IMR-90 (cell line): ENCODE measurements around the gene GSG1L. TPM values are rescaled to one million over a fixed set of nuclear protein-coding genes. Genes with fewer than 3 reads are reported as not detected.

Experiments
- ATAC-seq: fragments of 200-7000 bp; cut with Tn5 transposase; 2 replicates; pipeline ENCODE4 v1.9.1; 2020; ENCODE audit warnings: low read depth, mild to moderate bottlenecking, moderate library complexity
- BruUV-seq: library from RNA; stranded (reverse); fragments of 400-500 nt; replicated peaks from 2 replicates; lab custom pipeline; 2021; lab: Mats Ljungman, UMichigan
- CTCF ChIA-PET: fragments of 300-600 bp; formaldehyde crosslinking; extraction: SDS; loops from one replicate; lab custom pipeline; 2021; ENCODE audit warnings: antibody characterized with exemption; lab: Yijun Ruan, JAX
- POLR2A ChIA-PET: fragments of 300-600 bp; sonication (Branson Sonifier 250); formaldehyde crosslinking; loops from one replicate; lab custom pipeline; 2022; ENCODE audit warnings: antibody characterized with exemption; ENCODE audit not compliant: unreplicated experiment; lab: Charles Lee
- DNase-seq: peaks from one replicate; pipeline ENCODE4 v3.0.0; 2013
- H2AFZ ChIP-seq: replicated peaks from 2 replicates; pipeline ENCODE3; 2013; ENCODE audit warnings: low read length, mild to moderate bottlenecking; ENCODE audit not compliant: poor library complexity
- H2AK5ac ChIP-seq: 2 replicates; pipeline ENCODE4 v1.6.1; 2013; ENCODE audit warnings: low read depth, low read length, inconsistent platforms
- H2AK9ac ChIP-seq: replicated peaks from 2 replicates; pipeline ENCODE3; 2013; ENCODE audit warnings: mild to moderate bottlenecking, low read depth, low read length, moderate library complexity; ENCODE audit not compliant: poor library complexity
- H2BK120ac ChIP-seq: 2 replicates; pipeline ENCODE4 v1.6.1; 2013; ENCODE audit warnings: low read depth, low read length, inconsistent platforms
- H2BK15ac ChIP-seq: 3 replicates; pipeline ENCODE4 v1.6.1; 2013; ENCODE audit warnings: low read depth, low read length, inconsistent platforms
- H2BK20ac ChIP-seq: 2 replicates; pipeline ENCODE4 v1.6.1; 2013; ENCODE audit warnings: low read depth, mild to moderate bottlenecking, inconsistent platforms, low read length, moderate library complexity
- H2BK5ac ChIP-seq: 2 replicates; pipeline ENCODE4 v1.6.1; 2013; ENCODE audit warnings: mild to moderate bottlenecking, low read depth, low read length, inconsistent platforms; ENCODE audit not compliant: poor library complexity, severe bottlenecking
- H3K14ac ChIP-seq: replicated peaks from 2 replicates; pipeline ENCODE4 v1.6.1; 2013; ENCODE audit warnings: low read depth, low read length, inconsistent platforms
- H3K18ac ChIP-seq: 2 replicates; pipeline ENCODE4 v1.6.1; 2013; ENCODE audit warnings: low read depth, low read length, control low read depth
- H3K23ac ChIP-seq: 2 replicates; pipeline ENCODE4 v1.6.1; 2013; ENCODE audit warnings: low read depth, low read length, inconsistent platforms
- H3K27ac ChIP-seq: 2 replicates; pipeline ENCODE4 v1.5.1; 2013; ENCODE audit warnings: mild to moderate bottlenecking, control low read depth, low read length; ENCODE audit not compliant: insufficient read depth
- H3K27me3 ChIP-seq: 2 replicates; pipeline ENCODE4 v1.6.1; 2013; ENCODE audit warnings: low read length; ENCODE audit not compliant: control insufficient read depth, insufficient read depth
- H3K36me3 ChIP-seq: 2 replicates; pipeline ENCODE4 v1.6.1; 2013; ENCODE audit warnings: low read length, mixed read lengths; ENCODE audit not compliant: control insufficient read depth, insufficient read depth
- H3K4ac ChIP-seq: 2 replicates; pipeline ENCODE4 v1.6.1; 2013; ENCODE audit warnings: low read depth, low read length, inconsistent platforms
- H3K4me1 ChIP-seq: 2 replicates; pipeline ENCODE4 v1.6.1; 2013; ENCODE audit warnings: low read length, mixed read lengths; ENCODE audit not compliant: control insufficient read depth, insufficient read depth
- H3K4me2 ChIP-seq: 2 replicates; pipeline ENCODE4 v1.6.1; 2013; ENCODE audit warnings: low read depth, mild to moderate bottlenecking, control low read depth, low read length, moderate library complexity
- H3K4me3 ChIP-seq: 2 replicates; pipeline ENCODE4 v1.5.1; 2013; ENCODE audit warnings: low read depth, mild to moderate bottlenecking, control low read depth, low read length, moderate library complexity; ENCODE audit not compliant: insufficient read depth
- H3K56ac ChIP-seq: 2 replicates; pipeline ENCODE4 v1.6.1; 2013; ENCODE audit warnings: low read length, inconsistent platforms; ENCODE audit not compliant: insufficient read depth; ENCODE audit errors: extremely low read depth
- H3K79me1 ChIP-seq, 2 experiments: 2 replicates each; pipeline ENCODE4 v1.6.1; 2013; ENCODE audit warnings: low read length in 2 of 2, inconsistent platforms in 1 of 2, low read depth in 1 of 2
- H3K9ac ChIP-seq: 2 replicates; pipeline ENCODE4 v1.6.1; 2013; ENCODE audit warnings: low read depth, low read length, control low read depth
- H3K9me1 ChIP-seq: 2 replicates; pipeline ENCODE4 v1.6.1; 2013; ENCODE audit warnings: low read length, inconsistent platforms; ENCODE audit not compliant: insufficient read depth
- H3K9me3 ChIP-seq: 2 replicates; pipeline ENCODE4 v1.6.1; 2013; ENCODE audit warnings: low read length; ENCODE audit not compliant: control insufficient read depth, insufficient read depth
- H4K20me1 ChIP-seq: 2 replicates; pipeline ENCODE4 v1.6.1; 2013; ENCODE audit warnings: low read length, inconsistent platforms; ENCODE audit not compliant: insufficient read depth
- H4K5ac ChIP-seq: 2 replicates; pipeline ENCODE4 v1.6.1; 2013; ENCODE audit warnings: mild to moderate bottlenecking, low read depth, low read length, control low read depth
- H4K8ac ChIP-seq, 2 experiments: 2 replicates each; pipeline ENCODE4 v1.6.1; 2013; ENCODE audit warnings: low read depth in 2 of 2, low read length in 2 of 2, control low read depth in 1 of 2, inconsistent platforms in 1 of 2
- H4K91ac ChIP-seq: 2 replicates; pipeline ENCODE4 v1.6.1; 2013; ENCODE audit warnings: low read depth, low read length, inconsistent platforms; ENCODE audit not compliant: insufficient read depth
- BHLHE40 ChIP-seq: fragments of 150-350 bp; IDR thresholded peaks from 2 replicates; pipeline ENCODE4 v1.6.1; 2016; ENCODE audit warnings: mild to moderate bottlenecking, low read depth, low read length
- CEBPB ChIP-seq: IDR thresholded peaks from 2 replicates; pipeline ENCODE4 v1.6.1; 2012; ENCODE audit warnings: low read depth, low read length, improper control_type of control experiment
- CHD1 ChIP-seq: IDR thresholded peaks from 2 replicates; pipeline ENCODE4 v1.6.1; 2012; ENCODE audit warnings: low read depth, low read length, improper control_type of control experiment
- ELK1 ChIP-seq: fragments of 150-350 bp; IDR thresholded peaks from 2 replicates; pipeline ENCODE4 v1.6.1; 2016; ENCODE audit warnings: low read depth, mild to moderate bottlenecking, low read length, moderate library complexity, borderline replicate concordance
- FOS ChIP-seq: fragments of 150-350 bp; IDR thresholded peaks from 2 replicates; pipeline ENCODE4 v1.6.1; 2016; ENCODE audit warnings: low read depth, low read length
- MAFK ChIP-seq: IDR thresholded peaks from 2 replicates; pipeline ENCODE4 v1.6.1; 2012; ENCODE audit warnings: low read depth, low read length, improper control_type of control experiment
- MAZ ChIP-seq: IDR thresholded peaks from 2 replicates; pipeline ENCODE4 v1.6.1; 2012; ENCODE audit warnings: low read depth, mild to moderate bottlenecking, low read length, improper control_type of control experiment, moderate library complexity, borderline replicate concordance
- MXI1 ChIP-seq: IDR thresholded peaks from 2 replicates; pipeline ENCODE4 v1.6.1; 2012; ENCODE audit warnings: low read depth, mild to moderate bottlenecking, low read length, moderate library complexity, borderline replicate concordance
- NFE2L2 ChIP-seq: fragments of 150-350 bp; IDR thresholded peaks from 2 replicates; pipeline ENCODE4 v1.6.1; 2016; ENCODE audit warnings: low read depth, mild to moderate bottlenecking, low read length
- POLR2A ChIP-seq: IDR thresholded peaks from 2 replicates; pipeline ENCODE4 v1.6.1; 2012; ENCODE audit warnings: mild to moderate bottlenecking, low read depth, low read length
- RAD21 ChIP-seq: IDR thresholded peaks from 2 replicates; pipeline ENCODE4 v1.6.1; 2012; ENCODE audit warnings: low read length, improper control_type of control experiment
- RCOR1 ChIP-seq: IDR thresholded peaks from 2 replicates; pipeline ENCODE4 v1.6.1; 2012; ENCODE audit warnings: mild to moderate bottlenecking, low read length, improper control_type of control experiment; ENCODE audit not compliant: insufficient replicate concordance
- RFX5 ChIP-seq: IDR thresholded peaks from 2 replicates; pipeline ENCODE4 v1.8.0; 2012; ENCODE audit warnings: low read depth, mild to moderate bottlenecking, low read length, moderate library complexity
- SMC3 ChIP-seq: fragments of 150-350 bp; IDR thresholded peaks from 2 replicates; pipeline ENCODE4 v1.6.1; 2016; ENCODE audit warnings: low read depth, mild to moderate bottlenecking, antibody characterized with exemption, low read length, moderate library complexity
- USF2 ChIP-seq: fragments of 150-350 bp; IDR thresholded peaks from 2 replicates; pipeline ENCODE4 v1.6.1; 2017; ENCODE audit warnings: mild to moderate bottlenecking, antibody characterized with exemption, low read length, low read depth
- WGBS, 2 experiments: methylation state at CpG; one replicate each; pipeline versions ENCODE4 v1.1.5 to v1.1.7; 2013; ENCODE audit warnings: missing lambda C conversion rate in 2 of 2; ENCODE audit not compliant: insufficient read length in 1 of 2; ENCODE audit errors: extremely low coverage in 2 of 2; 5-methylcytosine and 5-hydroxymethylcytosine counted together
- dilution Hi-C: fragments of 300-500 bp; cut with HindIII; formaldehyde crosslinking; loops from one replicate; pipeline ENCODE4 v1.14.3; 2018; ENCODE audit warnings: low sequenced_read_pairs; ENCODE audit not compliant: unreplicated experiment
- in situ Hi-C: fragments of 300-500 bp; cut with MboI; formaldehyde crosslinking; loops from 3 replicates; pipeline ENCODE4 v1.14.3; 2019; ENCODE audit warnings: low sequenced_read_pairs, inconsistent platforms, mixed read lengths
- intact Hi-C: fragments of 100-400 bp; cut with micrococcal nuclease; formaldehyde crosslinking; loops from 2 replicates; pipeline ENCODE4 v1.10.0; 2022
- polyA plus RNA-seq, 3 experiments: library from polyadenylated mRNA; depleted of rRNA; stranded (reverse); fragments of >200 nt; gene quantifications; 2 replicates each; pipeline ENCODE4 v1.2.3, GENCODE V29; 2012; ENCODE audit warnings: low replicate concordance in 1 of 3
- total RNA-seq: library from RNA; depleted of rRNA; stranded (reverse); fragments of >200 nt; gene quantifications from 2 replicates; pipeline ENCODE4 v1.2.3, GENCODE V29; 2012

GSG1L gene
- total and polyA plus RNA-seq, 2 of the 4 experiments (the other 2 are of a cell fraction) = not detected

GRCh38 chr16:28068976-28069375 is 5.5 kb upstream of the GSG1L start:
- ATAC-seq = no peak
- H4K20me1 ChIP-seq = no peaks in the 10 kb centered on the region
- POLR2A ChIA-PET = no interaction called here

More at GRCh38 chr16:28068976-28069375, 5.5 kb upstream of the GSG1L start:
- H3K9me3 ChIP-seq = no peaks in the 10 kb centered on the region
- H4K8ac ChIP-seq = no peak overlapping the region
- H3K4ac ChIP-seq = no peak overlapping the region
- H2AFZ ChIP-seq = no peak overlapping the region
- no peak overlapping the region for H3K14ac ChIP-seq
- CTCF ChIA-PET = interaction anchor here (1.0 to 1.8 kb wide), 2 partner anchors 289 to 429 kb away, joined by 4 to 5 read pairs; no protein-coding TSS in a partner anchor
- no peak overlapping the region for H2AK9ac ChIP-seq
- H2BK20ac ChIP-seq = no peak overlapping the region
- no peak for TF ChIP-seq RCOR1
- no peak for TF ChIP-seq MXI1
- TF ChIP-seq RFX5 = no peak
- TF ChIP-seq SMC3 = no peak
- no peak for TF ChIP-seq FOS
- no peak for TF ChIP-seq CEBPB
- TF ChIP-seq CHD1 = no peak
- TF ChIP-seq RAD21 = no peak
- TF ChIP-seq BHLHE40 = no peak
- no peak for TF ChIP-seq USF2
- TF ChIP-seq POLR2A = no peak
- TF ChIP-seq ELK1 = no peak
- TF ChIP-seq NFE2L2 = no peak
- TF ChIP-seq MAZ = no peak
- no peak for TF ChIP-seq MAFK
- H3K36me3 ChIP-seq = no peaks in the 10 kb centered on the region
- no peaks in the 10 kb centered on the region for H3K4me1 ChIP-seq
- H3K9ac ChIP-seq = no peak overlapping the region
- H3K4me2 ChIP-seq = no peak overlapping the region
- dilution Hi-C loops (no loop called here), intact Hi-C loops (no loop called here), in situ Hi-C loops (loop anchor here (10.0 kb wide), 1 partner anchor 284 kb away; no protein-coding TSS in a partner anchor)
- no peak overlapping the region for H4K5ac ChIP-seq
- H2BK120ac ChIP-seq = no peak overlapping the region
- no peak overlapping the region for H3K23ac ChIP-seq
- no TSS peak for BruUV-seq
- no peak overlapping the region for H2BK15ac ChIP-seq
- 60% methylated on average over 2 of the region's 7 CpGs; no CpG with 5 or more reads in 1 of the 2 experiments for WGBS, 2 experiments
- DNase-seq = no peak
- H3K9me1 ChIP-seq = 0 out of 2 replicates have a peak, but pooled peaks cover 4% of the 10 kb centered on the region
- no peak overlapping the region for H2AK5ac ChIP-seq
- no peaks in the 10 kb centered on the region for H3K79me1 ChIP-seq
- H3K27me3 ChIP-seq = peaks cover 33% of the 10 kb centered on the region
- H2BK5ac ChIP-seq = no peak overlapping the region
- H3K27ac ChIP-seq = no peak overlapping the region
- H3K18ac ChIP-seq = no peak overlapping the region
- H3K56ac ChIP-seq = no peak overlapping the region
- H3K4me3 ChIP-seq = no peak overlapping the region
- H4K91ac ChIP-seq = no peak overlapping the region
